A549 (cell line): Measurements from ENCODE around the gene PLAC8. TPM values are rescaled to one million over a fixed set of nuclear protein-coding genes. Genes with fewer than 3 reads are reported as not detected.
A peak's percentile ranks its signal among the peaks of the same experiment; 100 is the strongest.

Experiments used
- ATAC-seq, 2 experiments: fragments of 200-7000 bp in 1 of 2; fragments of >200 bp in 1 of 2; cut with Nextera tagmentation in 1 of 2; cut with Tn5 transposase in 1 of 2; 3 replicates each; pipeline versions ENCODE4 v1.8.0 to v1.9.1; 2018 to 2020; ENCODE audit warnings: mild to moderate bottlenecking in 1 of 2, moderate library complexity in 1 of 2
- CTCF ChIA-PET: fragments of 300-600 bp; sonication (Branson Sonifier 250); formaldehyde crosslinking; extraction: SDS; loops from one replicate; lab custom pipeline; 2021; ENCODE audit warnings: antibody characterized with exemption, inconsistent platforms; lab: Yijun Ruan, JAX
- POLR2A ChIA-PET: fragments of 350-600 bp; formaldehyde crosslinking; extraction: SDS; loops from one replicate; lab custom pipeline; 2021; ENCODE audit warnings: antibody characterized with exemption, inconsistent platforms; lab: Yijun Ruan, JAX
- DNase-seq, 2 experiments: peaks; one replicate each; pipeline versions ENCODE4 v3.0.0 to v3.0.0-alpha.2; 2011 to 2016; ENCODE audit warnings: low read depth in 1 of 2, low spot score in 1 of 2
- FAIRE-seq: peaks from 2 replicates; lab custom pipeline; 2011; peaks lifted over from hg19 to GRCh38; lab: Jason Lieb, UNC
- H3K27ac ChIP-seq, 2 experiments: fragments of >200 bp; sonication (Bioruptor Twin); formaldehyde crosslinking; 3 replicates each; pipeline ENCODE4 v1.5.1; 2016 to 2017
- H3K4me1 ChIP-seq: fragments of >200 bp; sonication (Bioruptor Twin); formaldehyde crosslinking; 3 replicates; pipeline ENCODE4 v1.6.1; 2016
- H3K4me2 ChIP-seq: fragments of >200 bp; sonication (Bioruptor Twin); formaldehyde crosslinking; 3 replicates; pipeline ENCODE4 v1.6.1; 2016
- H3K4me3 ChIP-seq: fragments of >200 bp; sonication (Bioruptor Twin); formaldehyde crosslinking; 3 replicates; pipeline ENCODE4 v1.5.1; 2016
- H3K9me3 ChIP-seq: fragments of >200 bp; sonication (Bioruptor Twin); formaldehyde crosslinking; 3 replicates; pipeline ENCODE4 v1.6.1; 2016
- CBX2 ChIP-seq: fragments of 200-600 bp; sonication (generic); IDR thresholded peaks from 2 replicates; pipeline ENCODE4 v1.6.1; 2016; ENCODE audit warnings: low read depth, mild to moderate bottlenecking, borderline replicate concordance
- CBX8 ChIP-seq: fragments of 200-600 bp; sonication (generic); IDR thresholded peaks from 2 replicates; pipeline ENCODE4 v1.6.1; 2016
- CEBPB ChIP-seq, 2 experiments: fragments of >200 bp in 1 of 2; sonication (Bioruptor Twin) in 1 of 2; formaldehyde crosslinking in 1 of 2; IDR thresholded peaks; 2 replicates each; pipeline ENCODE4 v1.6.1; 2012 to 2016
- FOXS1 ChIP-seq: fragments of 250-450 bp; sonication (Bioruptor Pico); IDR thresholded peaks from 2 replicates; pipeline ENCODE4 v1.5.0; 2020; ENCODE audit warnings: mild to moderate bottlenecking, moderate library complexity
- HDAC2 ChIP-seq: fragments of 200-600 bp; sonication (generic); IDR thresholded peaks from 2 replicates; pipeline ENCODE4 v1.6.1; 2016
- HEYL ChIP-seq: fragments of 250-450 bp; sonication (Bioruptor Pico); IDR thresholded peaks from 2 replicates; pipeline ENCODE4 v1.8.0; 2021; ENCODE audit warnings: mild to moderate bottlenecking, moderate library complexity
- HOXA7 ChIP-seq: fragments of 250-450 bp; sonication (Bioruptor Pico); IDR thresholded peaks from 2 replicates; pipeline ENCODE4 v1.5.0; 2020; ENCODE audit warnings: mild to moderate bottlenecking, moderate library complexity
- KDM1A ChIP-seq: fragments of 200-600 bp; sonication (generic); IDR thresholded peaks from 2 replicates; pipeline ENCODE4 v1.6.1; 2016; ENCODE audit warnings: low read depth, mild to moderate bottlenecking
- KDM5A ChIP-seq: fragments of 200-600 bp; sonication (generic); IDR thresholded peaks from 2 replicates; pipeline ENCODE4 v1.6.1; 2016; ENCODE audit warnings: antibody characterized with exemption, mild to moderate bottlenecking
- MAFK ChIP-seq: fragments of 450-650 bp; IDR thresholded peaks from 2 replicates; pipeline ENCODE4 v1.6.1; 2014; ENCODE audit not compliant: partially characterized antibody
- NFE2L2 ChIP-seq: fragments of 150-350 bp; conservative IDR thresholded peaks from 2 replicates; pipeline ENCODE4 v1.6.1; 2014; ENCODE audit warnings: low read length
- NPAS2 ChIP-seq: fragments of 250-450 bp; sonication (Bioruptor Pico); IDR thresholded peaks from 2 replicates; pipeline ENCODE4 v1.8.0; 2022; ENCODE audit warnings: mild to moderate bottlenecking, moderate library complexity, borderline replicate concordance
- PBX3 ChIP-seq: IDR thresholded peaks from 2 replicates; pipeline ENCODE4 v1.6.1; 2012
- RAD21 ChIP-seq, 2 experiments: fragments of >200 bp in 1 of 2; sonication (Bioruptor Twin) in 1 of 2; formaldehyde crosslinking in 1 of 2; IDR thresholded peaks in 1 of 2; conservative IDR thresholded peaks in 1 of 2; 2 replicates in 1 of 2; 3 replicates in 1 of 2; pipeline ENCODE4 v1.6.1; 2012 to 2018; ENCODE audit warnings: inconsistent platforms in 1 of 2
- RARB ChIP-seq: fragments of 250-450 bp; sonication (Bioruptor Pico); IDR thresholded peaks from 2 replicates; pipeline ENCODE4 v1.8.0; 2021; ENCODE audit warnings: mild to moderate bottlenecking, moderate library complexity
- SMC3 ChIP-seq: fragments of >200 bp; sonication (Bioruptor Twin); formaldehyde crosslinking; IDR thresholded peaks from 3 replicates; pipeline ENCODE4 v1.6.1; 2018; ENCODE audit warnings: inconsistent platforms
- TFCP2L1 ChIP-seq: fragments of 250-450 bp; sonication (Bioruptor Pico); IDR thresholded peaks from 2 replicates; pipeline ENCODE4 v1.5.0; 2021; ENCODE audit warnings: mild to moderate bottlenecking
- TP53 ChIP-seq: fragments of 250-450 bp; sonication (Bioruptor Pico); IDR thresholded peaks from 2 replicates; pipeline ENCODE4 v1.5.0; 2021; ENCODE audit warnings: mild to moderate bottlenecking, moderate library complexity
- ZFP36 ChIP-seq: fragments of 450-650 bp; IDR thresholded peaks from 2 replicates; pipeline ENCODE4 v1.6.1; 2014; ENCODE audit warnings: borderline replicate concordance; ENCODE audit not compliant: partially characterized antibody
- ZSCAN20 ChIP-seq: fragments of 250-450 bp; sonication (Bioruptor Pico); IDR thresholded peaks from 2 replicates; pipeline ENCODE4 v1.8.0; 2022; ENCODE audit warnings: mild to moderate bottlenecking, moderate library complexity
- WGBS: methylation state at CpG from one replicate; pipeline ENCODE4 v1.1.6; 2017; ENCODE audit errors: missing lambda C conversion rate; 5-methylcytosine and 5-hydroxymethylcytosine counted together
- polyA plus RNA-seq, 4 experiments: library from polyadenylated mRNA; depleted of rRNA in 3 of 4; stranded (reverse); fragments of >200 nt; fragmentation: RNase III in 1 of 4; extraction: RNeasy Plus Mini Kit Qiagen cat#74134 plus additional on column Dnase treatment in 1 of 4; gene quantifications; 2 replicates in 3 of 4; 3 replicates in 1 of 4; pipeline ENCODE4 v1.2.3, GENCODE V29; 2011 to 2017
- TF ChIP-seq, protein P1 (sequence below): fragments of 250-450 bp; sonication (Bioruptor Pico); IDR thresholded peaks from 2 replicates; pipeline ENCODE4 v1.5.0; 2020; ENCODE audit warnings: low read depth, mild to moderate bottlenecking, moderate library complexity

PLAC8 gene
- polyA plus RNA-seq, 2 of the 4 experiments (the other 2 are of a cell fraction), result 1.6 to 8.0 TPM

- ChIA-PET CTCF (interaction anchor here (2.3 kb wide), 1 partner anchor 9 kb away, joined by 10 read pairs; no protein-coding TSS in a partner anchor), POLR2A (interaction anchor here (1.1 kb wide), 1 partner anchor 166 kb away, joined by 3 read pairs; the partner anchor contains the start of gene COQ2)
- no peak for FAIRE-seq
- Histone ChIP-seq H3K4me2 (no peak overlapping the region), H3K4me1 (peaks cover 13% of the 10 kb centered on the region; the same call in 2 of the 3 replicates), H3K27ac (no peak overlapping the region), H3K4me3 (no peak overlapping the region)
- ATAC-seq, result no peak
- no peak for DNase-seq
- TF ChIP-seq RAD21 (conservative IDR thresholded peaks at IDR 0.05 in 1 of 2, IDR thresholded peaks at IDR 0.05 in 1 of 2) (no peak), ZFP36 (no peak), HDAC2 (no peak), ZSCAN20 (CRISPR knock-in tag) (no peak), SMC3 (no peak), TFCP2L1 (CRISPR knock-in tag) (no peak), CBX2 (no peak), HEYL (CRISPR knock-in tag) (no peak), HOXA7 (CRISPR knock-in tag) (no peak), RARB (CRISPR knock-in tag) (no peak), CEBPB (IDR thresholded peaks at IDR 0.05) (no peak), KDM5A (no peak), NPAS2 (no peak), PBX3 (no peak)
- TF ChIP-seq, protein P1, sequence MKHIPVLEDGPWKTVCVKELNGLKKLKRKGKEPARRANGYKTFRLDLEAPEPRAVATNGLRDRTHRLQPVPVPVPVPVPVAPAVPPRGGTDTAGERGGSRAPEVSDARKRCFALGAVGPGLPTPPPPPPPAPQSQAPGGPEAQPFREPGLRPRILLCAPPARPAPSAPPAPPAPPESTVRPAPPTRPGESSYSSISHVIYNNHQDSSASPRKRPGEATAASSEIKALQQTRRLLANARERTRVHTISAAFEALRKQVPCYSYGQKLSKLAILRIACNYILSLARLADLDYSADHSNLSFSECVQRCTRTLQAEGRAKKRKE (CRISPR knock-in tag), result no peak
- TF ChIP-seq, all 56 proteins: peak for 0
- peaks cover 6% of the 10 kb centered on the region; the same call in 2 of the 3 replicates for H3K9me3 ChIP-seq
- 77% methylated on average over 2 of the region's 2 CpGs for WGBS
Measured at GRCh38 chr4:83118869-83119268, 4.3 kb upstream of the PLAC8 start.

- ATAC-seq, result no peak
- no peak for TF ChIP-seq KDM1A
- no peak for TF ChIP-seq ZFP36
- no peak for TF ChIP-seq MAFK
- no peak for TF ChIP-seq NPAS2
- no peak for DNase-seq
- ChIA-PET POLR2A (interaction anchor here (1.0 kb wide), 1 partner anchor 169 kb away, joined by 4 read pairs; the partner anchor contains the start of gene COQ2), CTCF (interaction anchor here (0.6 kb wide), 1 partner anchor 239 kb away, joined by 3 read pairs; no protein-coding TSS in a partner anchor)
- Histone ChIP-seq H3K4me1 (peaks cover 18% of the 10 kb centered on the region), H3K27ac (no peak overlapping the region), H3K4me2 (no peak overlapping the region), H3K9me3 (no peaks in the 10 kb centered on the region), H3K4me3 (no peak overlapping the region)
- WGBS, result 76% methylated on average over 8 of the region's 8 CpGs
- no peak for FAIRE-seq
Measured at GRCh38 chr4:83115656-83116285, 1.2 kb upstream of the PLAC8 start.

DNA sequence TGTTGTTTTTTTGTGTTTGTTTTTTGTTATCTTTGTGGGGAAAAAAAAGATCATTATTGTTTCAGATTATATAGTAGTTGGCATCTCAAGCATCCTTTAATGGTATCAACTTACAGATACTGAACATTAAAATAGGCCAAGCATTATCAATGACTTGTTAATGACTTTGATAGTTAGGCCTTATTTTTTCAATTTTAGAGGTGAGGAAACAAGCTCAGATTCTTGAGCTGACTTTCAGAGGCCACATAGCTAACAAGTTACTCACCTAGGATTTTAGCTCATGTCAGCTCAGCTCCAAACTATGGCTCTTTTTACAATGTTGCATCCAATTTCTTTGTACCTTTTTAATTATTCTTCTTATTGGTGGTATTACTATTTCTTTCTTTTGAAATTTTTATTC, 471 bp upstream of the PLAC8 start:
- DNase-seq, result no peak
- H3K9me3 ChIP-seq, result no peaks in the 10 kb centered on the region
- no peak for FAIRE-seq
- no peak for TF ChIP-seq TP53
- TF ChIP-seq NFE2L2, result no peak
- TF ChIP-seq HDAC2, result no peak
- no peak for TF ChIP-seq CBX8
- TF ChIP-seq FOXS1 (CRISPR knock-in tag), result no peak
- H3K4me3 ChIP-seq, result no peak overlapping the region
- H3K4me2 ChIP-seq, result peak overlapping the region; percentile 37
- POLR2A ChIA-PET, result interaction anchor here (1.0 kb wide), 1 partner anchor 169 kb away, joined by 4 read pairs; the partner anchor contains the start of gene COQ2
- peaks cover 21% of the 10 kb centered on the region for H3K4me1 ChIP-seq
- H3K27ac ChIP-seq, result no peak overlapping the region
- no peak for ATAC-seq
- CTCF ChIA-PET, result no interaction called here
